H9 (cell line): Measurements from ENCODE around the gene CD72. TPM values are rescaled to one million over a fixed set of nuclear protein-coding genes. Genes with fewer than 3 reads are reported as not detected.
A peak's percentile ranks its signal among the peaks of the same experiment; 100 is the strongest.

ENCODE experiments used
- DNase-seq: peaks from one replicate; pipeline ENCODE4 v3.0.0-alpha.2; 2017
- H2AFZ ChIP-seq: one replicate; pipeline ENCODE4 v1.6.1; 2013; ENCODE audit warnings: mild to moderate bottlenecking, low read length, control low read depth, moderate library complexity
- H2AK5ac ChIP-seq: 2 replicates; pipeline ENCODE4 v1.6.1; 2013; ENCODE audit warnings: low read length, control low read depth, mixed read lengths; ENCODE audit not compliant: insufficient read length
- H2BK120ac ChIP-seq: one replicate; pipeline ENCODE4 v1.6.1; 2013; ENCODE audit warnings: low read depth, mild to moderate bottlenecking, low read length, control low read depth, inconsistent platforms; ENCODE audit not compliant: poor library complexity, severe bottlenecking
- H2BK12ac ChIP-seq: 2 replicates; pipeline ENCODE4 v1.6.1; 2013; ENCODE audit warnings: low read length, control low read depth, mixed read lengths, low read depth; ENCODE audit not compliant: insufficient read length
- H2BK15ac ChIP-seq: 2 replicates; pipeline ENCODE4 v1.6.1; 2013; ENCODE audit warnings: low read depth, low read length, control low read depth
- H2BK20ac ChIP-seq: one replicate; pipeline ENCODE4 v1.6.1; 2013; ENCODE audit warnings: low read depth, mild to moderate bottlenecking, low read length, control low read depth, inconsistent platforms; ENCODE audit not compliant: poor library complexity, severe bottlenecking
- H2BK5ac ChIP-seq: 2 replicates; pipeline ENCODE4 v1.6.1; 2013; ENCODE audit warnings: low read length, control low read depth, mixed read lengths; ENCODE audit not compliant: insufficient read length
- H3K14ac ChIP-seq: 2 replicates; pipeline ENCODE4 v1.6.1; 2013; ENCODE audit warnings: low read length, control low read depth; ENCODE audit not compliant: insufficient read depth
- H3K18ac ChIP-seq: 2 replicates; pipeline ENCODE4 v1.6.1; 2013; ENCODE audit warnings: low read depth, mild to moderate bottlenecking, mixed read lengths, low read length, control low read depth; ENCODE audit not compliant: insufficient read length
- H3K23ac ChIP-seq: 2 replicates; pipeline ENCODE4 v1.6.1; 2013; ENCODE audit warnings: low read length, control low read depth, mixed read lengths, low read depth; ENCODE audit not compliant: insufficient read length
- H3K23me2 ChIP-seq: 2 replicates; pipeline ENCODE4 v1.6.1; 2013; ENCODE audit warnings: low read depth, mild to moderate bottlenecking, mixed read lengths, low read length, control low read depth; ENCODE audit not compliant: insufficient read length, poor library complexity, severe bottlenecking
- H3K27ac ChIP-seq: 2 replicates; pipeline ENCODE4 v1.5.1; 2013; ENCODE audit warnings: low read length, control low read depth, mixed read lengths, low read depth; ENCODE audit not compliant: insufficient read length
- H3K27me3 ChIP-seq: 2 replicates; pipeline ENCODE4 v1.6.1; 2013; ENCODE audit warnings: low read length, control low read depth, inconsistent platforms; ENCODE audit not compliant: insufficient read depth
- H3K4ac ChIP-seq: 2 replicates; pipeline ENCODE4 v1.6.1; 2013; ENCODE audit warnings: low read depth, mild to moderate bottlenecking, control low read depth, inconsistent platforms, low read length, moderate library complexity
- H3K4me1 ChIP-seq: 2 replicates; pipeline ENCODE4 v1.6.1; 2013; ENCODE audit warnings: low read length, control low read depth, inconsistent platforms; ENCODE audit not compliant: insufficient read depth
- H3K4me2 ChIP-seq: 2 replicates; pipeline ENCODE4 v1.6.1; 2013; ENCODE audit warnings: low read length, control low read depth, mixed read lengths; ENCODE audit not compliant: insufficient read length, insufficient read depth
- H3K56ac ChIP-seq: 2 replicates; pipeline ENCODE4 v1.6.1; 2013; ENCODE audit warnings: low read depth, mild to moderate bottlenecking, mixed read lengths, low read length, control low read depth; ENCODE audit not compliant: insufficient read length
- H3K79me1 ChIP-seq: 2 replicates; pipeline ENCODE4 v1.6.1; 2013; ENCODE audit warnings: low read depth, mild to moderate bottlenecking, moderate library complexity, low read length, control low read depth, inconsistent platforms; ENCODE audit not compliant: insufficient read depth, poor library complexity, severe bottlenecking
- H3K79me2 ChIP-seq: 2 replicates; pipeline ENCODE4 v1.6.1; 2013; ENCODE audit warnings: low read length, control low read depth, inconsistent platforms; ENCODE audit not compliant: insufficient read depth
- H3K9ac ChIP-seq: 2 replicates; pipeline ENCODE4 v1.6.1; 2013; ENCODE audit warnings: low read length, control low read depth, mixed read lengths; ENCODE audit not compliant: insufficient read length; ENCODE audit errors: extremely low read depth
- H3K9me3 ChIP-seq: one replicate; pipeline ENCODE4 v1.6.1; 2013; ENCODE audit warnings: low read depth, low read length, inconsistent platforms; ENCODE audit not compliant: control insufficient read depth
- H3T11ph ChIP-seq: one replicate; pipeline ENCODE4 v1.6.1; 2013; ENCODE audit warnings: mild to moderate bottlenecking, low read length, control low read depth, inconsistent platforms
- H4K20me1 ChIP-seq: one replicate; pipeline ENCODE4 v1.6.1; 2013; ENCODE audit not compliant: control insufficient read depth, insufficient read length, insufficient read depth
- H4K5ac ChIP-seq: 2 replicates; pipeline ENCODE4 v1.6.1; 2013; ENCODE audit warnings: low read depth, mild to moderate bottlenecking, mixed read lengths, low read length, control low read depth; ENCODE audit not compliant: insufficient read length
- H4K8ac ChIP-seq: replicated peaks from 2 replicates; pipeline ENCODE4 v1.6.1; 2013; ENCODE audit warnings: low read length, control low read depth, mixed read lengths, low read depth; ENCODE audit not compliant: insufficient read length
- H4K91ac ChIP-seq: 2 replicates; pipeline ENCODE4 v1.6.1; 2013; ENCODE audit warnings: low read depth, mild to moderate bottlenecking, moderate library complexity, mixed read lengths, low read length, control low read depth; ENCODE audit not compliant: insufficient read length
- H3K27ac Mint-ChIP-seq, 3 experiments: 2 replicates in 2 of 3; 3 replicates in 1 of 3; pipeline ENCODE4 v1.8.0; 2020 to 2021; ENCODE audit warnings: mixed read lengths in 3 of 3, mild to moderate bottlenecking in 1 of 3, moderate library complexity in 1 of 3
- H3K27me3 Mint-ChIP-seq: 2 replicates; pipeline ENCODE4 v1.8.0; 2021; ENCODE audit warnings: low read depth, mild to moderate bottlenecking, moderate library complexity, mixed read lengths
- H3K36me3 Mint-ChIP-seq, 3 experiments: 2 replicates in 2 of 3; 3 replicates in 1 of 3; pipeline ENCODE4 v1.8.0; 2020 to 2021; ENCODE audit warnings: low read depth in 3 of 3, mixed read lengths in 3 of 3; ENCODE audit not compliant: insufficient read depth in 1 of 3
- H3K4me1 Mint-ChIP-seq, 2 experiments: 2 replicates each; pipeline ENCODE4 v1.8.0; 2020; ENCODE audit warnings: mixed read lengths in 2 of 2
- H3K4me3 Mint-ChIP-seq, 2 experiments: 2 replicates in 1 of 2; 3 replicates in 1 of 2; pipeline ENCODE4 v1.8.0; 2020 to 2021; ENCODE audit warnings: mild to moderate bottlenecking in 2 of 2, mixed read lengths in 2 of 2, moderate library complexity in 1 of 2
- H3K9me3 Mint-ChIP-seq, 2 experiments: 2 replicates in 1 of 2; 3 replicates in 1 of 2; pipeline ENCODE4 v1.8.0; 2020; ENCODE audit warnings: mild to moderate bottlenecking in 2 of 2, mixed read lengths in 2 of 2, moderate library complexity in 1 of 2
- WGBS: extraction: QIAGEN DNeasy Blood & Tissue Kit; methylation state at CpG from one replicate; pipeline ENCODE4 v1.1.7; 2013; ENCODE audit warnings: missing lambda C conversion rate, low lambda C conversion rate, mixed read lengths; ENCODE audit not compliant: insufficient read length; ENCODE audit errors: extremely low coverage; 5-methylcytosine and 5-hydroxymethylcytosine counted together
- total RNA-seq: library from RNA; stranded (reverse); gene quantifications from 2 replicates; pipeline ENCODE4 v1.2.1, GENCODE V29; 2021
- TF ChIP-seq, protein P1 (sequence below): fragments of 200-600 bp; sonication (generic); conservative IDR thresholded peaks from 3 replicates; pipeline ENCODE4 v1.8.0; 2021; ENCODE audit warnings: antibody characterized with exemption, mild to moderate bottlenecking

CD72 gene
- total RNA-seq, 1 experiment from 2014 or later, result 3.9 TPM

DNA sequence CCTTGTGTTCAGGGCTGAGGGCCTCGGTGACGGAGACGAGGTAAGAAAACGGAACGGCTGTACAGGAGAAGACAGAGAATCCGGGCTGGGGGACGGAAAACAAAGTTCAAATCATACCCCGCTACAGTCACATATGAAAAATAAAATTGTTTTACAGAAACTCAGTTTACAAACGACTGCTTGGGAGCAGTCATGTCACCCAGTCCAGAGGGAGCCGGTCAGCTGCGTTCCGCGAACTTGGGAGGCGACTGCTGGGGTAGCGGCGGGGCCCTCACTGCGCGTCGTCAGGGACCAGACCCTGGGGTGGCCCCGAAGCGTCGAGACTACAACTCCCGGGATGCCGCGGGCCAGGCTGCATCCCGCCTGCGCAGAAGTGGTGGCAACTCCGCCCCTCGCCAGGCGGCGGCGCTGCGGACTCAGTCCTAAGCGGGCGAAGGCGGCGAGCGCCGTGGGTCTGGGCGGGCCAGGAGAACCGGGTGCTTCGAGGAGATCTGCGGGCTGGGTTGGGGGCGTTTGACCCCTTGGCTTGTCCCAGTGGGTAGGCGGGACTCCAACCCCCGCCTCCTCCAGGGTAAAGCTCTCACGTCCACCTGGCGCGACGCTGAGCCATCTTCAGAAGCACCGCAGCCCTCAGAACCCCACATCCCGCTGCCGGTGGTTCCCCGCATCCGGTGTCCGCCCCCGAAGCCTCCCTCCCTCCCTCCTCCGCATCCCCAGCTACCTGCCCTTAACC lies 28.5 kb upstream of the CD72 start:
- TF ChIP-seq, protein P1, sequence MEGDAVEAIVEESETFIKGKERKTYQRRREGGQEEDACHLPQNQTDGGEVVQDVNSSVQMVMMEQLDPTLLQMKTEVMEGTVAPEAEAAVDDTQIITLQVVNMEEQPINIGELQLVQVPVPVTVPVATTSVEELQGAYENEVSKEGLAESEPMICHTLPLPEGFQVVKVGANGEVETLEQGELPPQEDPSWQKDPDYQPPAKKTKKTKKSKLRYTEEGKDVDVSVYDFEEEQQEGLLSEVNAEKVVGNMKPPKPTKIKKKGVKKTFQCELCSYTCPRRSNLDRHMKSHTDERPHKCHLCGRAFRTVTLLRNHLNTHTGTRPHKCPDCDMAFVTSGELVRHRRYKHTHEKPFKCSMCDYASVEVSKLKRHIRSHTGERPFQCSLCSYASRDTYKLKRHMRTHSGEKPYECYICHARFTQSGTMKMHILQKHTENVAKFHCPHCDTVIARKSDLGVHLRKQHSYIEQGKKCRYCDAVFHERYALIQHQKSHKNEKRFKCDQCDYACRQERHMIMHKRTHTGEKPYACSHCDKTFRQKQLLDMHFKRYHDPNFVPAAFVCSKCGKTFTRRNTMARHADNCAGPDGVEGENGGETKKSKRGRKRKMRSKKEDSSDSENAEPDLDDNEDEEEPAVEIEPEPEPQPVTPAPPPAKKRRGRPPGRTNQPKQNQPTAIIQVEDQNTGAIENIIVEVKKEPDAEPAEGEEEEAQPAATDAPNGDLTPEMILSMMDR, result peak; percentile 89
- Histone ChIP-seq H3K4me2 (peak overlapping the region; percentile 86), H2AFZ (peak overlapping the region; percentile 14), H2BK120ac (no peak overlapping the region), H2BK12ac (no peak overlapping the region), H3K23me2 (no peaks in the 10 kb centered on the region), H3K4ac (no peak overlapping the region), H3K79me2 (no peaks in the 10 kb centered on the region), H2BK15ac (no peak overlapping the region), H3K14ac (no peak overlapping the region), H2BK5ac (no peak overlapping the region), H3K23ac (no peak overlapping the region), H3T11ph (no peak overlapping the region), H2AK5ac (no peak overlapping the region), H3K4me1 (peaks cover 3% of the 10 kb centered on the region; the same call in 1 of the 2 replicates), H4K5ac (no peak overlapping the region), H4K20me1 (no peaks in the 10 kb centered on the region), H3K27ac (no peak overlapping the region), H4K91ac (no peak overlapping the region), H3K18ac (no peak overlapping the region), H3K9me3 (no peaks in the 10 kb centered on the region), H3K79me1 (no peaks in the 10 kb centered on the region), H3K27me3 (0 out of 2 replicates have a peak, but pooled peaks cover 2% of the 10 kb centered on the region), H3K56ac (no peak overlapping the region), H3K9ac (peak overlapping the region; percentile 5), H2BK20ac (no peak overlapping the region), H4K8ac (no peak overlapping the region)
- Mint-ChIP-seq H3K4me1 (peaks cover 27 to 33% of the 10 kb centered on the region in 2 experiments), H3K9me3 (0 out of 5 replicates have a peak, but pooled peaks cover 0 to under 1% of the 10 kb centered on the region in 2 experiments), H3K4me3 (peak overlapping the region; percentile 85 to 96), H3K27ac (peak overlapping the region; percentile 92 to 95 (median 94); a peak in 6 of 7 replicates), H3K36me3 (peaks cover 0 to under 1% (median under 1%) of the 10 kb centered on the region in 3 experiments; a peak in 2 of 7 replicates), H3K27me3 (peaks cover 5% of the 10 kb centered on the region)
- WGBS, result no CpG with 5 or more reads among the region's 58 CpGs
- DNase-seq, result peak; percentile 92
